Left colon (tissue), 2 donors: Measurements from ENCODE around the gene CAB39L. TPM values are rescaled to one million over a fixed set of nuclear protein-coding genes. Genes with fewer than 3 reads are reported as not detected.
"Not testable (repeated sequence)": the region's sequence is repeated elsewhere in the genome, so short reads cannot be mapped to it uniquely, and the experiment has no call there.

Experiments
- ATAC-seq: fragments of 200-7000 bp; cut with Tn5 transposase; one replicate; pipeline ENCODE4 v1.9.1; 2020; ENCODE audit warnings: mild to moderate bottlenecking, moderate library complexity
- DNase-seq, 2 donors: peaks; one replicate each; pipeline ENCODE4 v3.0.0-alpha.2; 2020
- intact Hi-C, 2 donors: fragments of 100-400 bp; cut with DNase I in 1 of 2; cut with micrococcal nuclease in 1 of 2; formaldehyde crosslinking; loops; one replicate each; pipeline versions ENCODE4 v1.11.2 to v1.14.0; 2022; cut with DNase I, micrococcal nuclease
- total RNA-seq, 2 donors: library from RNA; stranded (reverse); fragmentation: NEBNext Ultra II Directional; extraction: Animal tissue kit (Norgen Biotek cat#: 25700); gene quantifications; one replicate each; pipeline ENCODE4 v1.2.1, GENCODE V29; 2021
- donor health status: DM: no; HTN: no; CAD: no.
- donor health status: DM: yes; HTN: yes; CAD: no.

Gene CAB39L
- total RNA-seq, 2 donors from 2014 or later = 6.8 to 13.5 TPM

GRCh38 chr13:49367640-49368422, 76.0 kb downstream of the CAB39L start:
- ATAC-seq (no peak), DNase-seq (no peak)
- intact Hi-C loops = no loop called here

GRCh38 chr13:49366841-49367240, 77.0 kb downstream of the CAB39L start:
- DNase-seq (no peak), ATAC-seq (no peak)
- intact Hi-C loops = no loop called here

- ATAC-seq = no peak
- intact Hi-C loops = no loop called here
- DNase-seq = no peak
These were observed 86.2 kb downstream of the CAB39L start for GRCh38 chr13:49357694-49358093.

- no peak for ATAC-seq
- DNase-seq = no peak
These were observed 87.6 kb downstream of the CAB39L start for GRCh38 chr13:49356223-49356622.

GRCh38 chr13:49354719-49355118, 89.1 kb downstream of the CAB39L start:
- DNase-seq (no peak), ATAC-seq (no peak)
- intact Hi-C loops = no loop called here

More at GRCh38 chr13:49356223-49356622, 87.6 kb downstream of the CAB39L start:
- intact Hi-C loops = no loop called here

- ATAC-seq (no peak), DNase-seq (no peak)
- intact Hi-C loops = no loop called here
These were observed 90.0 kb downstream of the CAB39L start for GRCh38 chr13:49353908-49354307.

- intact Hi-C loops = no loop called here
- DNase-seq (no peak), ATAC-seq (no peak)
These were observed 92.0 kb downstream of the CAB39L start for GRCh38 chr13:49351871-49352270.

GRCh38 chr13:49348751-49349150, 95.1 kb downstream of the CAB39L start:
- intact Hi-C loops = no loop called here
- DNase-seq = peak in 1 of 2 donors; percentile 8
- peak; percentile 77 for ATAC-seq

- intact Hi-C loops = no loop called here
- DNase-seq (no peak), ATAC-seq (no peak)
These were observed 96.0 kb downstream of the CAB39L start for GRCh38 chr13:49347650-49348385.

GRCh38 chr13:49346460-49346859, 97.4 kb downstream of the CAB39L start:
- intact Hi-C loops = no loop called here

GRCh38 chr13:49343731-49344130, 100.1 kb downstream of the CAB39L start:
- intact Hi-C loops = no loop called here
- ATAC-seq = no peak
- no peak for DNase-seq

More at GRCh38 chr13:49346460-49346859, 97.4 kb downstream of the CAB39L start:
- ATAC-seq (no peak), DNase-seq (no peak)

GRCh38 chr13:49343255-49343654, 100.6 kb downstream of the CAB39L start:
- ATAC-seq (no peak), DNase-seq (no peak)
- intact Hi-C loops = no loop called here

- DNase-seq = no peak
These were observed 101.4 kb downstream of the CAB39L start for GRCh38 chr13:49342454-49342853.

GRCh38 chr13:49341941-49342340, 101.9 kb downstream of the CAB39L start:
- ATAC-seq (no peak), DNase-seq (no peak)
- intact Hi-C loops = no loop called here

More at GRCh38 chr13:49342454-49342853, 101.4 kb downstream of the CAB39L start:
- no peak for ATAC-seq
- intact Hi-C loops = no loop called here

GRCh38 chr13:49341517-49341916, 102.3 kb downstream of the CAB39L start:
- no peak for DNase-seq
- no peak for ATAC-seq
- intact Hi-C loops = no loop called here

- ATAC-seq (no peak), DNase-seq (no peak)
- intact Hi-C loops = no loop called here
These were observed 103.7 kb downstream of the CAB39L start for GRCh38 chr13:49340161-49340560.

- ATAC-seq (no peak), DNase-seq (no peak)
- intact Hi-C loops = no loop called here
These were observed 107.2 kb downstream of the CAB39L start for GRCh38 chr13:49336655-49337054.

- ATAC-seq = no peak
- DNase-seq = no peak
- intact Hi-C loops = no loop called here
These were observed 113.4 kb downstream of the CAB39L start for GRCh38 chr13:49330546-49330864.

GRCh38 chr13:49329831-49330545, 113.9 kb downstream of the CAB39L start:
- intact Hi-C loops = no loop called here
- ATAC-seq = no peak

GRCh38 chr13:49327145-49327544, 116.7 kb downstream of the CAB39L start:
- intact Hi-C loops, ATAC-seq, DNase-seq: not testable (repeated sequence)

More at GRCh38 chr13:49329831-49330545, 113.9 kb downstream of the CAB39L start:
- DNase-seq = no peak
